GM20000 (cell line): ENCODE results near the gene CUBN.

Source experiments
- DNase-seq: peaks from one replicate; pipeline ENCODE4 v3.0.0; 2012; ENCODE audit warnings: low spot score
- TF ChIP-seq, protein P1 (sequence below): IDR thresholded peaks from 2 replicates; pipeline ENCODE4 v1.5.1; 2012; ENCODE audit warnings: mild to moderate bottlenecking, control low read depth; ENCODE audit errors: extremely low read depth, missing control alignments

The CUBN gene

DNA sequence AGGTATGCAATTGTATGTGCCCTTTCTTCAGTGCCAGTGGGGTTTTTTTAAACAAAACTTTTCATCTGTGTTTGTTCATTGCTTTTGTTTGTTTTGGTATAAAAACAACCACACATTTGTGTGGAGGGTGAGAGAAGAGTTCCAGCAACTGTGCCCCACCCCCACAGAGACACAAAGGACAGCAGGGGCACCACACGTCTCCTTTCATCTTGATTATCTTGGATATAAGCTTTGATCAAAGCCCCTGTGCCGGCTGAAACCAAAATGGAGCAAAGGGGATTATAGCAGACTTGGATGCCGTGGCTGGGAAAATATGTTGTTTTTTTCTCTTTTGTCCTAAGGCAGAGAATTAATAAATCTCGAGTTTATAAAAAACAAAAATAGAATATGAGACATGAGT is 200.5 kb downstream of the CUBN start:
- DNase-seq, result no peak
- TF ChIP-seq, protein P1, sequence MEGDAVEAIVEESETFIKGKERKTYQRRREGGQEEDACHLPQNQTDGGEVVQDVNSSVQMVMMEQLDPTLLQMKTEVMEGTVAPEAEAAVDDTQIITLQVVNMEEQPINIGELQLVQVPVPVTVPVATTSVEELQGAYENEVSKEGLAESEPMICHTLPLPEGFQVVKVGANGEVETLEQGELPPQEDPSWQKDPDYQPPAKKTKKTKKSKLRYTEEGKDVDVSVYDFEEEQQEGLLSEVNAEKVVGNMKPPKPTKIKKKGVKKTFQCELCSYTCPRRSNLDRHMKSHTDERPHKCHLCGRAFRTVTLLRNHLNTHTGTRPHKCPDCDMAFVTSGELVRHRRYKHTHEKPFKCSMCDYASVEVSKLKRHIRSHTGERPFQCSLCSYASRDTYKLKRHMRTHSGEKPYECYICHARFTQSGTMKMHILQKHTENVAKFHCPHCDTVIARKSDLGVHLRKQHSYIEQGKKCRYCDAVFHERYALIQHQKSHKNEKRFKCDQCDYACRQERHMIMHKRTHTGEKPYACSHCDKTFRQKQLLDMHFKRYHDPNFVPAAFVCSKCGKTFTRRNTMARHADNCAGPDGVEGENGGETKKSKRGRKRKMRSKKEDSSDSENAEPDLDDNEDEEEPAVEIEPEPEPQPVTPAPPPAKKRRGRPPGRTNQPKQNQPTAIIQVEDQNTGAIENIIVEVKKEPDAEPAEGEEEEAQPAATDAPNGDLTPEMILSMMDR, result no peak

DNA sequence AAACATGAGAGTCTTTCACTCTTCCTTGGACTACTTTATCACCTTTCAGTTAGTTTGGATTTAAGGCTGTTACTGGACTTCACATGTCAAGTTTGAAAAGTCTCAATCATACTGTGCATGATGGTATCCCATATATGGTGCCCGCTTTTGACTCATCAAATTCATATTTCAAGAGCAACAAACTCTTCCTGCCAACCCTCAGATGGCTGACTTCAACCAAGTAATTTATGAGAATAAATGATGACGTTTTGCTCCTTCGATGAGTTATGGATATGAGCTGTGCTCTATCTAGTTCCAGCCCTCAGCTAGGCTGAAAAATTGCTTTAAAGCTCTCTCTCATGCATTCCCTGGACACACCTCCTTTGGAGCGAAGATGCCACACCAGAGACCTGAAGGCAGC is 202.1 kb downstream of the CUBN start:
- DNase-seq, result no peak
- TF ChIP-seq, protein P1, result no peak

DNA sequence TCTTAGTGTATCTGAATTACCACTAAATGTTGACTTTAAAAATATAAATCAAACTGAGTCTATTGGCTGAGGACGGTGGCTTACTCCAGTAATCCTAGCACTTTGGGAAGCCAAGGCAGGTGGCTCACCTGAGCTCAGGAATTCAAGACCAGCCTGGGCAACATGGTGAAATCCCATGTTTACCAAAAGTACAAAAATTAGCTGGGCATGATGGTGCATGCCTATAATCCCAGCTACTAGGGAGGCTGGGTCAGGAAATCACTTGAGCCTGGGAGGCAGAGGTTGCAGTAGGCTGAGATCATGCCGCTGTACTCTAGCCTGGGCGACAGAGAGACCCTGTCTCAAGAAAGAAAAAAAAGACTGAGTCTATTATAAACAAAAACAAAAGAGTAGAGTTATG is 205.9 kb downstream of the CUBN start:
- DNase-seq, result no peak
- TF ChIP-seq, protein P1, result no peak

DNA sequence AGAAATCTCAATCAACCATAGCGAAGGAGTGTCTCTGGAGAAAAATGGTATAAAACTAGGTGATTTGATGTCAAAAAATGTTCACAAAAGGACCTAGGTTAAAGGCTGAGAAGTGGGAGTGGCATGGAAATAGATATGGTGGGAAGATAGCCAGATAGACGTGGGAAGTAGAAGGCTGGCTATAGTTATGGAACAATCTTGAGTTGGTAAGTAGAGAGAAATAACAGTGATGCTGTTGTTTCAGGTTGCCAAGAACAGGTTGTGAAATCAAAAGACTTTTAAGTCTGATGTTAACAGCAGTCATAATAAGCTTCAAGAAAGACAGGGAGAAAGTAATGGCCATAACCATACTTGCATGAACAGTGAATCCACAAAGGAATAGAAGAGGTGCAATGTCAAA is 206.3 kb downstream of the CUBN start:
- TF ChIP-seq, protein P1, result no peak
- DNase-seq, result no peak

DNA sequence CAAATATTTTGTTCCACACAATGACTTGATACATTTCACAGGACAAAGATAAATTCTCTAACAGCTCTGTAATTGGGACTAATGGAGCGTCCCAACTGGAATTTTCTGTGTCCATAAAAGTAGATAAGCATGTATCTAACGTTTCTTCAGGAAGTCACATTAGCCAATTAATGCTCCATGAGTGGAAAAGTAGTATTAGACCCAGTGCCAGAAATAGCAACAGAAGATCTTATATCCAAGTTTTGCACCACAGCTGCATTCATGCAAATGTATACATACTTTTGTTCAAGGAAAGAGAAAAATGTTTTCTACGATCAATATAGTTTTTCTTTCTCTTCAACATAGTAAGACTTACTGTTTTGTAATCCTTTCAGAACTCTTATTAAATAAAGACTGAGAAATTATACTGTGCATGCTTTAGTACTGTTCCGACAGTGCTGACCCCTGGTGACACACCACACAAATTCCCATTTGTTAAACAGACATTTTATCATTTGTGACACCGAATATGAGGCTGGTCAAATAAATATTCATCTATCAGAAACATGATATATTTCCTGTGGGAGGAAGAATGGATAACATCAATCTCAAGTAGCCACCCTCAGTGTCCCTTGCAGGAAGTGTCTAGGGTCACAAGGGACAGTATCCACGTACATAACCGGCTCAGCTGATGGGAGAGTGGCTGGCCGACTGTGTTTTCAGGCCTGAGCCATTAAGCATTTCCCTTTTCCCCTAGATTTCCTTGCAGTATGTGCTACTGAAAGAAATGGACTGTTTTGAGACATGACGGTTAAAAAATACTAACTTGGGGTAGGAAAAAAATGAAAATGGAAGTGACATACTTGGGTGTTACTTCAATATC is 210.3 kb downstream of the CUBN start:
- TF ChIP-seq, protein P1, result no peak

DNA sequence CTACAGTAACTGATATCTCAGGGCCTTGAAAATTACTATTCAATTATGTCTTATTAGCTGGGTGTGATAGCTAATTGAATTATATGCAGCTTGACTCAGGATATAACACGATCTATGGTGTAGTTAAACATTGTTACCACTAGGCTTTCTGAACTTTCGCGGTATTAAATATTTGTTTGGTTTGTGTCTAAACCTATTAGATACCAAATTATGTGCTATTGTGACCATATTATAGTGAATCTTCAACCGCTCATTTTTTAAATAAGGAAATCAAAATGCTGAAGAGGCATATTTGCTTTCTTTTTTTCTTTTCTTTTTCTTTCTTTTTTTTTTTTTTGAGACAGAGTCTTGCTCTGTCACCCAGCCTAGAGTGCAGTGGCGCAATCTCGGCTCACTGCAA is 213.1 kb downstream of the CUBN start:
- TF ChIP-seq, protein P1, result no peak
- no peak for DNase-seq

More for the DNA sequence above, 210.3 kb downstream of the CUBN start:
- DNase-seq, result no peak

DNA sequence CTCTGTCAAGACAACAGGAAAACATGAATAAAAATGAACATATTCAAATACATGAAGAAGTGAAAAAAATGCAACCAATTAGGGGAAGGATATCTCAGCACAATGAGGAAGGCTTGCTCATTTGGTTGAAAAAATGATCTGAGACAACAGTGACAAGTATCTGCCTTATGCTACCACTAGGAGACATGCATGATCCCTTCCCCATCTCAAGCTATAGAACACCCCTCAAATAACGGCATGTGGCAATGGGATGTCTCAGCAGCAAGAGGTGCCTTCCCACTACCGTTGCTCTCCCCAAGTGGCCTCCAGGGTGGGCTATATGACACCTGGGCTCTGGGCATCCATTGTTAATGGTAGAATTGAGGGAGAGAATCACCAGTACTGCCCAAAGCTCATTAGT is 214.3 kb downstream of the CUBN start:
- TF ChIP-seq, protein P1, result no peak
- DNase-seq, result no peak
